GM19025 (cell line): ENCODE measurements around the gene MRNIP.
"Not testable (repeated sequence)": the region's sequence is repeated elsewhere in the genome, so short reads cannot be mapped to it uniquely, and the experiment has no call there.

ENCODE experiments used
- ATAC-seq: cut with Tn5 transposase; IDR thresholded peaks from one replicate; pipeline ENCODE4 v1.9.1; 2021; ENCODE audit warnings: mild to moderate bottlenecking, low read depth, moderate library complexity; ENCODE audit not compliant: unreplicated experiment

MRNIP gene

DNA sequence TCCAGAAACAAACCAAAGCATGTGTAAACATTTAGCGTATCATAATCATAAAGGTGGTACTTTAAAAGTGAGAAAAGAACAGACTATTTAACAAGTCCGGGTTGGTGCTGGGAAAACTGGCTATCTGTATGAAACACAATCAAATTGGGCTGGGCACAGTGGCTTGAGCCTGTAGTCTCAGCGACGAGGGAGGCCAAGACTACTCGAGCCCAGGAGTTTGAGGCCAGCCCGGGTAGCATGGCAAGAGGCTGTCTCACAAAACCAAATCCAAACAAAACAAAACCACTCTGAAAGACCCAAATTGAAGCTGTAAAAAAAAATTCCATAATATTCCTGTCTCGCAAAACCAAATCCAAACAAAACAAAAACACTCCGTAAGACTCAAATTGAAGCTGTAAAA, 4.3 kb downstream of the MRNIP start:
- no peak for ATAC-seq

DNA sequence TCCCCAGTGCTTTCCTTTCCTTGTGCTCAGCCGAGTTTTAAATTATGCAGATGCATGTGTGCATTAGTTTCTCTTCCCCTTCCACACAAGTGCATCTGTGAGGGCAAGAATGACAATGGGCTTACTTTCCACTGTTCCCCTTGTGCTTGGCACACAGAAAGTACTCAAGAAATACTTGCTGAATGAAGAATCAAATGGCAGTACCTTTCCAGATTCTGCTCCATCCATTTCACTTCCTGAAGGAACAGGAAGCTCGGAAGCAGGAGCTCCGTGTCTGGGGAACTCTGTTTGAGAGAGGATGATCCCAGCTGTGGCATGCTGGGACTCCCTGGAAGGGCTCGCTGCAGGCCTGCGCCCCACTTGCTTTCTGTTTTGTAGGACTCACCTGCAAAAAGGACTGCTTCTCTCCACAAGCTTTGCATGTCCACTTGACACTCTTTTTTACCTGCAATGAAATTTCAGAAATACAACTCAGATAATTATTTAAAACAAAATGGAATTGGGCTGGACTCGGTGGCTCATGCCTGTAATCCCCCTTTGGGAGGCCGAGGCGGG, 5.5 kb downstream of the MRNIP start:
- peak; percentile 79 for ATAC-seq

DNA sequence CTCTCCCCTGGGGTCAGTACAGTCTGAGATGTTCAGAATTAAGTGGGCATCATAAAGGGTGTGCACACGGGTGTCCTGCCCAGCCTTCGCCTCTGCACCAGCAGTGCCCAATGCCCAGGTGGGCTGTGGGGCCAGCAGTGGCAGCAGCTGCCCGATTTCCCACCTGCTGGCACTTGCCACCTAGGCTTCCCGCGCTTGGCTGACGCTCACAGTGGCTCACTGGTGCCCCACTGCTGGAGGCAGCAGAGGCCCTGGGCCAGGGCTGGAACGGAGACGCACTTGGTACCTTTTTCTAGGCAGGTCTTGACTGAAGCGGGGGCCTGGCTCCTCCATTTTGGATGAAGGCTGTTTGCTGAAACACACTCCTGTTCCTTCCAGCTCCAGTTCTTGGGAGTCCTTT, 17.0 kb downstream of the MRNIP start:
- ATAC-seq = no peak

DNA sequence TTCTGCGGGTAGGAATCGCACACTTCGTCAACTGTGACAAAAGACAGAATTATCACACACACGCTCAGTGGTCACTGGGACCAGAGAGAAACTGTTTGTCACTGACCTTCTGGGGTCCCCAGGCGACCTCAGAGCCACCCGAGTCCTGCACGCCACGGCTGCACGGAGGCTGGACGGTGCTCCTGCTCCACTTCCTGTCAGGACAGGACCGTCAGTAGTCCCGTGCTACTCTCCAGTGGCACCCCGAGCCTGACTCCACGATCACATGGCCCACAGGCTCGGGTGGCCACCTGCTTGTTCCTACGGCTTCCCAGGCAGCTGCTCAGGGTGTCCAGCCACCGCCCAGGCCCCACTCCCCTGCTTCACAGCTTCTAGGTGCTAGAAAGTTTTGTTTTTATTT, 17.9 kb downstream of the MRNIP start:
- no peak for ATAC-seq

DNA sequence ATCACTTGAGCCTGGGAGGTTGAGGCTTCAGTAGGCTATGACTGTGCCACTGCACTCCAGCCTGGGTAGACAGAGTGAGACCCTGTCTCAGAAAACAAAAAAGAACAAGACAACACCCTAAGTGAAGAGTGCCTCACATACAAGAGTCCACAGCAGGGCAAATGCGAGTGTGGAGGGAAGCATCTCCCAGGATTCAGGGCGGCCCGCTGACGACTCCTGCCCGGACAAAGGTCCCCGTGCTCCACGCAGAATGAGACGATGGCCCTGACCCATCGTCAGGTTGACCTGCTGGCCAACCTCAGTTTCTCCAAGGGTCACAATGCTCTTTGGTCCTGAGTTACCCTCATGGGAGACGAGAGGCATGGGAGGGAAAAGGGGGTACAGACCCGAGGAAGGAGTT, 18.3 kb downstream of the MRNIP start:
- no peak for ATAC-seq

DNA sequence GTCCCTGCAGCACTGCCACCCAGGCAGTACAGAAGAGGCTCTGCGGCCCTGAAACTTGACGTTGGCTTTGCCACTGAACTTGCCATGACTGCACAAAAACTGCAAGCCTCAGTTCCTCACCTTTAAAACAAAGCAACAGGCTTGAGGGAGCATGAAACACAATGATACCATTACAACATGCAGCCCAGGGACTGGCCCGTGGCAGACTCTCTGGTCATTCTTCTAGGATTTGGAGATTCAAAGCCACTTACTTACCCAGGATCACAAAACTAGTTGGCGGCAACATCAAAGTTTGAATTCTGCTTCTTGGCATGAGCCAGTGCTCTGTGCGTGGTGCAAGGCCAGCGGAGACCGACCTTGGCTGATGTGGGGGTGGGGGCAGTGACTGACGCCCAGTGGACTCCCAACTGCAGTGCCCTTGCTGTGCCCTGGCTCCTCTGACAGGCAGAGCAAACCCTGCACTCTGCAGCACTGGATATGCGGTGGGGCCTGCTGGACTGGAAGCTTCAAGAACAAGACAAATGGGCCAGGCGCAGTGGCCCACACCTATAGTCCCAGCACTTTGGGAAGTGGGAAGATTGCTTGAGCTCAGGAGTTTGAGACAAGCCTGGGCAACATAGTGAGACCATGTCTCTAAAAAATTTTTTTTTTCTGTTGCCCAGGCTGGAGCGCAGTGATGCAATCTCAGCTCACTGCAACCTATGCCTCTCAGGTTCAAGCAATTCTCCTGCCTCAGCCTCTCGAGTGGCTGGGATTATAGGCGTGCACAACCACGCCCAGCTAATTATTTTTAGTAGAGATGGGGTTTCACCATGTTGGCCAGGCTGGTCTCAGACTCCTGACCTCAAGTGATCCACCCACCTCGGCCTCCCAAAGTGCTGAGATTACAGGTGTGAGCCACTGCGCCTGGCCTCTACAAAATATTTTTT, 19.0 kb downstream of the MRNIP start:
- no peak for ATAC-seq

DNA sequence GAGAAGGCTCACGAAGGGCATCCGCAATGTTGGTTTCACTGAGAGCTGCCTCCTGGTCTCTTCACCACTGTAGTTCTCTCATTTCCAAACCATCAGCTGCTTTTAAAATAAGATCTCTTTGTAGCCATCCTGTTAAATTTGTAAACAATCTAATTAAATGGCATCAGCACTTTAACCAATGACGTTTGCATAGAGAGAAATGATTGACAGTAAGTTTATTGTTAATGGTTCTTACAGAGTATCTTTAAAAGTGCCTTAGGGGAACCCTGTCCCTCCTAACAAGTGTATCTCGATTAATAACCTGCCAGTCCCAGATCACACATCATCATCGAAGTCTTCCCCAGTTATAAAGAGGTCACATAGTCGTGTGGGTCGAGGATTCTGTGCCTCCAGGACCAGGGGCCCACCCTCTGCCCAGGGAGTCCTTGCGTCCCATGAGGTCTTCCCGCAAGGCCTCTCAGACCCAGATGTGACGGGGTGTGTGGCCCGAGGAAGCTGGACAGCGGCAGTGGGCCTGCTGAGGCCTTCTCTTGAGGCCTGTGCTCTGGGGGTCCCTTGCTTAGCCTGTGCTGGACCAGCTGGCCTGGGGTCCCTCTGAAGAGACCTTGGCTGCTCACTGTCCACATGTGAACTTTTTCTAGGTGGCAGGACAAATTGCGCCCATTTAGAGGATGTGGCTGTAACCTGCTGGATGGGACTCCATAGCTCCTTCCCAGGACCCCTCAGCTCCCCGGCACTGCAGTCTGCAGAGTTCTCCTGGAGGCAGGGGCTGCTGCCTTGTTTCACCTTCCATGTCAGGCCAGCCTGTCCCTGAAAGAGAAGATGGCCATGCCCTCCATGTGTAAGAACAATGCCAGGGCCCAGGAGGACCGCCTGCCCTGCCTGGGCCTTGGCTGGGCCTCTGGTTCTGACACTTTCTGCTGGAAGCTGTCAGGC, 21.3 kb downstream of the MRNIP start:
- no peak for ATAC-seq

DNA sequence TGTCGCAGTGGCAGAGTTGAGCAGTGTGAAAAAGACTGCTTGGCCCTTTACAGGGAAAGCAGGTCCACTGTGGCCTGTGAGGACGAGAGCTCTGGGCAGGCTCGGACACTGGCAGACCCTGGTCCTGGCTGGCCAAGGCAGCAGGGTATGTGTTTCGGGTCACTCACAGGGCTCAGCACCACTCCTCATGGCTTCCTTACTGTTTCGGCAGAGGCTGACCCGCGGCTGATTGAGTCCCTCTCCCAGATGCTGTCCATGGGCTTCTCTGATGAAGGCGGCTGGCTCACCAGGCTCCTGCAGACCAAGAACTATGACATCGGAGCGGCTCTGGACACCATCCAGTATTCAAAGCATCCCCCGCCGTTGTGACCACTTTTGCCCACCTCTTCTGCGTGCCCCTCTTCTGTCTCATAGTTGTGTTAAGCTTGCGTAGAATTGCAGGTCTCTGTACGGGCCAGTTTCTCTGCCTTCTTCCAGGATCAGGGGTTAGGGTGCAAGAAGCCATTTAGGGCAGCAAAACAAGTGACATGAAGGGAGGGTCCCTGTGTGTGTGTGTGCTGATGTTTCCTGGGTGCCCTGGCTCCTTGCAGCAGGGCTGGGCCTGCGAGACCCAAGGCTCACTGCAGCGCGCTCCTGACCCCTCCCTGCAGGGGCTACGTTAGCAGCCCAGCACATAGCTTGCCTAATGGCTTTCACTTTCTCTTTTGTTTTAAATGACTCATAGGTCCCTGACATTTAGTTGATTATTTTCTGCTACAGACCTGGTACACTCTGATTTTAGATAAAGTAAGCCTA, 22.2 kb downstream of the MRNIP start:
- no peak for ATAC-seq

DNA sequence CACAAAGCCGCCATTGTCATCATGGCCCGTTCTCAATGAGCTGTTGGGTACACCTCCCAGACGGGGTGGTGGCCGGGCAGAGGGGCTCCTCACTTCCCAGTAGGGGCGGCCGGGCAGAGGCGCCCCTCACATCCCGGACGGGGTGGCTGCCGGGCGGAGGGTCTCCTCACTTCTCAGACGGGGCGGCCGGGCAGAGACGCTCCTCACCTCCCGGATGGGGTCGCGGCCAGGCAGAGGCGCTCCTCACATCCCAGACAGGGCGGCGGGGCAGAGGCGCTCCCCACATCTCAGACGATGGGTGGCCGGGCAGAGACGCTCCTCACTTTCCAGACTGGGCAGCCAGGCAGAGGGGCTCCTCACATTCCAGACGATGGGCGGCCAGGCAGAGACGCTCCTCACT, 23.7 kb downstream of the MRNIP start:
- not testable (repeated sequence) for ATAC-seq

DNA sequence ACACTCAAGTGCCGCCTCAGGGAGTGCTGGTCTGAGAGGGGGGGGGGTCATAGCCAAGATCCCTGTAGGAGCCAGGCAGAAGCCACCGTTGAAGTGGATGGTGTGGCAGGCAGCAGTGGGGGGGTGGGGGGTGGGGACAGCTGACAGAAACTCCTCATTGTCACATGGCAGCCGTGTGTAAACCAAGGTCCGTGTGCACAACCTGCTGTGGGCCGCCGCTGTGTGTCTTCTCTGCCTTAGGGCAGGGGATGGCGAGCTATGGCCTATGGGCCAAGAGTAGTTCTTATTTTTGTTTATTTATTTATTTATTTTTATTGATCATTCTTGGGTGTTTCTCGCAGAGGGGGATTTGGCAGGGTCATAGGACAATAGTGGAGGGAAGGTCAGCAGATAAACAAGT, 24.5 kb downstream of the MRNIP start:
- ATAC-seq = no peak

DNA sequence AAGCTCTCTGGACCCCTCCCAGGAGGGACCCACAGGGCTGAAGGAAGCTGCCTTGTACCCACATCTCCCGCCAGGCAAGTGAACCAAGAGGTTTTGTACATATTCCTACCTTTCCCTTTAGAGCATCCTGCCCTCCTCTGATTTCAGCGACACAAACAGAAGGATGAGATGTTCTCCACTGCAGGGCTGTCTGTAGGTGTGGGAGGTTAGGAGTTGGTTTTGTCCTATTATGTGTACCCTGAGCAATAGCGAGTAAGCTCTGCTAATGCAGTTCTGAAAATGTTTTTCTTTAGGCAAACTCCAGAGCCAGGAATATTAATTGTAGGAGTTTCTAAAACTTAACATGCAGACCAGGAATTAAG, 24.9 kb downstream of the MRNIP start:
- ATAC-seq = no peak

DNA sequence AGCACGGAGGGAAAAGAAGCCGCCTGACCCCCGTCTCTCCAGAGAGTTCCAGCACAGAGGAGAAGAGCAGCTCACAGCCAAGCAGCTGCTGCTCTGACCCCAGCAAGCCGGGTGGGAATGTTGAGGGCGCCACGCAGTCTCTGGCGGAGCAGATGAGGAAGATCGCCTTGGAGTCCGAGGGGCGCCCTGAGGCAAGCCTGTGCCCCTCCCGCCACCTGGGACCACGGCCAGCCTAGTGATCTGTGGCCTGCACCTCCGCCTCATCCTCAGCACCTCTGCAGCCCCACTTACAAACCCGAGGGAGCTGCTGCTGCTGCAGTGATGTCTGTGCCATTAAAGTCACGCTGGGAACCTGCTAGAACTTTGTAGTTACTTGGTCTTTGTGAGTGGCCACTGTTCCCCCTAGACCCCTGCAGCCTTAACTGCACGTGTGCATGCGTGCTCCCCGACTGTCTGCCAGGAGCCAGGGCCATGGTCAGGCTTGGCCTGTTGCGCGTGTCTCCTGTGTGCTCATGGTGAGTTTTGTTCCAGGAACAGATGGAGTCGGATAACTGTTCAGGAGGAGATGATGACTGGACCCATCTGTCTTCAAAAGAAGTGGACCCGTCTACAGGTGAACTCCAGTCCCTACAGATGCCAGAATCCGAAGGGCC, 25.4 kb downstream of the MRNIP start:
- no peak for ATAC-seq

DNA sequence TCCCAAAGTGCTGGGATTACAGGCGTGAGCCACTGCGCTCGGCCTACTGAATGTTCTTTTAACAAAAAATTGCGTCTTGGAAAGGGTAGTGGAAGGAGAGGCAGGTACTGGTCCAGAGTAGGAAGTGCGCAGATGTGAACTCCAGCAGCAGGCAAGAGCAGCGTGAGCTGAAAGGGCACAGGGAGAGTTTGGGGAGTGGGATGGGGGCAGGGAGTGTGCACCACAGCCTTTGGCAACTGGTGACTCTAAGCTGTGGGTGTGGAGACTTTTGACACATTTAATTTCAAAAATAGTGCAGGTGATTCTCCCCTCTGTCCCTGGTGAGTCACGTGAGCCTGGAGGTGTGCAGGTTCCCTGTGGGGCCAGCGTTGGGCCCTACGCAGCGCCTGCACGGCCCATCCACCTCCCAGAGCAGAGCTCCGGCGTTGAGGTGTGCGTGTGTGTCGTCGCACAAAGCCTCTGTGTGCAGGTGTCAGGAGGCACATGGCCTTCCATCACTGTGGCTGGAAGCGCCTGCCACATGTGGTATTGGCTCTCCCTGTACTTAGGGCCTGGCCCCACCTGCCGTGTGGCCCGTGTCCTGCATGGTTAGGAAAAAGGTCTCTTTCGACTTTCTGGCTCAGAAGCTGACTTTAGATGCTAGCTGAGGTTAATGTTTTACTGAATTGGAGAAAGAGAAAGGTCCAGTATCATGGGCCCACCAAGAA, 26.4 kb downstream of the MRNIP start:
- ATAC-seq = no peak

DNA sequence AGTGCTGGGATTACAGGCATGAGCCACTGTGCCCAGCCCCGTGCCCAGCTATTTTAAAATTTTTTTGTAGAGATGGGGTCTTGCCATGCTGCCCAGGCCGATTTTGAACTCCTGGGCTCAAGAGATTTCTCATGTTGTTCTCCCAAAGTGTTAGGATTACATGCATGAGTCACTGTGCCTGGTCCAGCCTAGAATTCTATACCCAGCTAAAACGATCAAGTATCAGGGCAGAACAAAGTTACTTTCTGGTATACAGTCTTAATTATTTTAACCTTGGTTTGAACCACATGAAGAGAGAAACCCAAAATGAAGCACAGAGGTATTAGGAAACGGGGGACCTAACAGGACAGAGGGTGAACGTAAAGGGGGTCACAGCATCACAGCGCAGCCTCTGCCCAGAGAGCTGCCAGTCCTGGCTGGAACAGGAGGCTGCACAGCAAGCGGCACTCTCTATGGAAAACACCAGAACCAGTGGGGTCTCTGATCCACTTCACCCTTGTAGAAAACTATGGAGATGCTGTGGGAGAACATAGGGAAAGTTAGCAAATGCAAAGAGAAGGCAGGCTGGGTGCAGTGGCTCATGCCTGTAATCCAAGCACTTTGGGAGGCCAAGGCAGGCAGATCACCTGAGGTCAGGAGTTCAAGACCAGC, 27.7 kb downstream of the MRNIP start:
- no peak for ATAC-seq

DNA sequence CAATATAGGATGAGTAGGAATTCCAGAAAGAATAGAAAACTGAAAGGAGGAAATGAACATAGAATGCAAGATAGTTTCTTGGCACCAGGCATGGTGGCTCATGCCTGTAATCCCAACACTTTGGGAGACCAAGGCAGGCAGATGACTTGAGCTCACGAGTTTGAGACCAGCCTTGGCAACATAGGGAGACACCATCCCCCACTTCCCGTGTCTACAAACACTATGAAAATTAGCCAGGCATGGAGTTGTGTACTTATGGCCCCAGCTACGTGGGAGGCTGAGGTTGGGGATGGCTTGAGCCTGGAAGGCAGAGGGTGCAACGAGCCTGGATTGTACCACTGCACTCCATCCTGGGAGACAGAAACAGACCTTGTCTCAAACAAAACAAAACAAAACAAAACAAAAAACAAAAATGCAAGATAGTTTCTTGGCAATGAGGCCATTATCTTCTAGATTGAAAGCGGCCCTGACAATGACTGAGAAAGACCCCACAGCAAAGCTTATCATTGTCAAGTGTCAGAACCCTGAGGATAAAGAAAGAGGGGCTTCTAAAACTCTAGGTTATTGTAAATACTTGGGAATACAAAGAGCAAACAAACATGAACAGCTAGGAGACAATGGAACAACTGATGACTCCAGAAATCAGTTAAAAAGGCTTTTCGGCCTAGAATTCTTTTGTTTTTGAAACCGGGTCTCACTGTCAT, 28.7 kb downstream of the MRNIP start:
- ATAC-seq = no peak

DNA sequence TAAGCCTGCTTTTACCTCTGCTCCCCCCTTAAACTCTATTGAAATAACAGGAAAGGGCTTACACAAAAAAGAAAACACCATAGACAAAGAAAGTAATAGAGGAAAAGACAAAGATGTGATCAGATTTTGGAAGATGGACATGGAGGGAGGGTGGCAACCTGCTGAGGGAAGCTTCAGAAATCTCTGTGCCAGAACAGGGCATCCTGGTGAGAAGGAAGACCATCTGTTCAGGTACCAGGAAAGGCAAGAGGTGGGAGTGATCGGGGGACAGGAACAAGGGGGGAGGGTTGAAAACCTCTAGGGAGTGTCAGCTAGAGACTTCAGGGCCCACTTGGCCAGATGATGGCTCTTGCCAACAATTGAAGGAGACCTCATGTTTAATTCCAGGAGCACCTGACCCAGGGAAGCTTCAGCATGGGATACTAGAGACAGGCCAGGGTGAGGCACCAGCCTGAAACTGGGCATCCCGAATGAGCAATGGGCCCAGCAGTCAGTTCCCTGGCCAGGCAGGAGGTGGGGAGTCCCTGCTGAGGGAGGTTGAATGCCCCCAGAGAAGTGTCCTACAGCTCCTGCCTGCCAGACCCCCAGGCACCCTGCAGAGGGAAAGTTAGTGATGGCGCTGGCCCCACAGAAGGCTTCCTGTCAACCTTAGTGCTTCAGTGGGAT, 29.7 kb downstream of the MRNIP start:
- ATAC-seq = no peak

DNA sequence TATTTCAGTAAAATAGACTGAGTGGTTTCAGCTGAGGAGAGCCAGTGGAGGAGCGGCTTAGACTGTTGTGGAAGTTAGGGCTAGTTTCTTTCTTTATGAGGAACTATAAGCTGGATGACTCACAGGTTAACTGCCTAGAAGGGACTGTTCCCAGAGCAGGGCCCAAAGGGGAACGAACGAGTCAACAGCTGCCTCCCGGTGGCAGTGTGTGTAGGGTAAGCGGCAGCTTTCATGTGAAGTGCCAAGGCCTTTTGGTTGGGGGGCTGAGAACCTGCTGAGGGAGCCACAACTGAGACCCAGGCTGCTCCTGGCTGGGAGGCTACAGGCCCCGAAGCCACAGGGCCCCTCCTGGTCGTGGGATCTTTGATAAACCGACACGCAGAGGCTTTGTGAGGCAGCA, 30.9 kb downstream of the MRNIP start:
- no peak for ATAC-seq
